Smooth muscle cell (in vitro differentiated cells): ENCODE data around the gene ATXN10. TPM values are rescaled to one million over a fixed set of nuclear protein-coding genes. Genes with fewer than 3 reads are reported as not detected.

Experiments
- DNase-seq: peaks from one replicate; lab custom pipeline; 2025; ENCODE audit not compliant: unreplicated experiment; lab: John Stamatoyannopoulos, UW
- H2AFZ ChIP-seq: fragments of 200-600 bp; sonication (generic); 2 replicates; pipeline ENCODE4 v1.6.0; 2016; ENCODE audit warnings: antibody characterized with exemption, low read depth, mild to moderate bottlenecking
- H3F3A ChIP-seq: fragments of 200-600 bp; sonication (generic); 2 replicates; pipeline ENCODE4 v1.6.0; 2017; ENCODE audit warnings: antibody characterized with exemption, low read depth
- H3K27ac ChIP-seq: fragments of 200-600 bp; sonication (generic); 2 replicates; pipeline ENCODE4 v1.5.1; 2016; ENCODE audit warnings: low read depth, mild to moderate bottlenecking
- H3K27me3 ChIP-seq: fragments of 200-600 bp; sonication (generic); 2 replicates; pipeline ENCODE4 v1.6.1; 2016; ENCODE audit warnings: low read depth, mild to moderate bottlenecking
- H3K36me3 ChIP-seq: fragments of 200-600 bp; sonication (generic); 2 replicates; pipeline ENCODE4 v1.5.1; 2016; ENCODE audit warnings: low read depth
- H3K4me1 ChIP-seq: fragments of 200-600 bp; sonication (generic); 2 replicates; pipeline ENCODE4 v1.5.1; 2016; ENCODE audit warnings: low read depth
- H3K4me2 ChIP-seq: fragments of 200-600 bp; sonication (generic); 2 replicates; pipeline ENCODE4 v1.6.0; 2016; ENCODE audit warnings: mild to moderate bottlenecking
- H3K4me3 ChIP-seq: fragments of 200-600 bp; sonication (generic); 2 replicates; pipeline ENCODE4 v1.5.1; 2016; ENCODE audit warnings: mild to moderate bottlenecking
- H3K79me2 ChIP-seq: fragments of 200-600 bp; sonication (generic); 2 replicates; pipeline ENCODE4 v1.6.0; 2016; ENCODE audit warnings: low read depth, mild to moderate bottlenecking
- H3K9ac ChIP-seq: fragments of 200-600 bp; sonication (generic); 2 replicates; pipeline ENCODE4 v1.6.0; 2016; ENCODE audit warnings: low read depth
- H3K9me3 ChIP-seq: fragments of 200-600 bp; sonication (generic); replicated peaks from 2 replicates; pipeline ENCODE4 v1.5.1; 2016; ENCODE audit warnings: low read depth
- H4K20me1 ChIP-seq: fragments of 200-600 bp; sonication (generic); 2 replicates; pipeline ENCODE4 v1.6.0; 2016; ENCODE audit warnings: low read depth
- CTCF ChIP-seq: fragments of 200-600 bp; sonication (generic); IDR thresholded peaks from 2 replicates; pipeline ENCODE4 v1.5.1; 2017; ENCODE audit warnings: borderline replicate concordance, mild to moderate bottlenecking, antibody characterized with exemption; ENCODE audit not compliant: insufficient read depth, poor library complexity, severe bottlenecking
- WGBS: methylation state at CpG from one replicate; pipeline ENCODE4 v1.1.7; 2016; ENCODE audit warnings: low lambda C conversion rate; 5-methylcytosine and 5-hydroxymethylcytosine counted together
- polyA plus RNA-seq: library from polyadenylated mRNA; unstranded; fragments of >200 nt; fragmentation: Nextera tagmentation; extraction: Ambion mirVana; gene quantifications from 2 replicates; pipeline ENCODE4 v1.2.1, GENCODE V29; 2016
- total RNA-seq: library from RNA; depleted of rRNA; stranded (reverse); fragments of >200 nt; gene quantifications from 2 replicates; pipeline ENCODE4 v1.2.3, GENCODE V29; 2014

The ATXN10 gene
- total and polyA plus RNA-seq, 2 experiments from 2014 or later = 117 to 131 TPM

GRCh38 chr22:45698094-45698493 lies 26.5 kb downstream of the ATXN10 start:
- TF ChIP-seq CTCF = no peak
- H2AFZ ChIP-seq = no peak overlapping the region
- DNase-seq = no peak
- H3F3A ChIP-seq = no peaks in the 10 kb centered on the region
- H3K79me2 ChIP-seq = peaks cover 79% of the 10 kb centered on the region
- no peaks in the 10 kb centered on the region for H3K36me3 ChIP-seq
- H3K4me2 ChIP-seq = no peak overlapping the region
- peaks cover 87% of the 10 kb centered on the region for H4K20me1 ChIP-seq
- H3K9me3 ChIP-seq = no peaks in the 10 kb centered on the region
- no peak overlapping the region for H3K4me3 ChIP-seq
- H3K27me3 ChIP-seq = no peaks in the 10 kb centered on the region
- WGBS = 96% methylated on average over 4 of the region's 4 CpGs
- H3K9ac ChIP-seq = no peak overlapping the region
- H3K27ac ChIP-seq = no peak overlapping the region
- no peaks in the 10 kb centered on the region for H3K4me1 ChIP-seq

- TF ChIP-seq CTCF = no peak
- Histone ChIP-seq H3K9me3 (no peaks in the 10 kb centered on the region), H3K27ac (no peak overlapping the region), H3K9ac (no peak overlapping the region), H3K27me3 (no peaks in the 10 kb centered on the region), H4K20me1 (peaks cover 78% of the 10 kb centered on the region), H3K4me2 (no peak overlapping the region), H3F3A (peaks cover 8% of the 10 kb centered on the region), H2AFZ (no peak overlapping the region), H3K4me1 (peaks cover 3% of the 10 kb centered on the region), H3K4me3 (no peak overlapping the region), H3K79me2 (peaks cover 78% of the 10 kb centered on the region), H3K36me3 (peaks cover 7% of the 10 kb centered on the region)
- 98% methylated on average over 3 of the region's 3 CpGs for WGBS
- DNase-seq = no peak
Measured at GRCh38 chr22:45702981-45703380, 31.3 kb downstream of the ATXN10 start.

GRCh38 chr22:45703758-45704157 lies 32.1 kb downstream of the ATXN10 start:
- Histone ChIP-seq H4K20me1 (peaks cover 76% of the 10 kb centered on the region), H3K27me3 (no peaks in the 10 kb centered on the region), H2AFZ (no peak overlapping the region), H3K9ac (no peak overlapping the region), H3K36me3 (peaks cover 7% of the 10 kb centered on the region), H3K79me2 (peaks cover 73% of the 10 kb centered on the region), H3K4me2 (no peak overlapping the region), H3K9me3 (no peaks in the 10 kb centered on the region), H3K4me1 (peaks cover 3% of the 10 kb centered on the region), H3K4me3 (no peak overlapping the region), H3K27ac (no peak overlapping the region), H3F3A (peaks cover 13% of the 10 kb centered on the region)
- DNase-seq = no peak
- 67% methylated on average over 2 of the region's 2 CpGs for WGBS
- no peak for TF ChIP-seq CTCF

GRCh38 chr22:45704648-45705047 lies 33.0 kb downstream of the ATXN10 start:
- 96% methylated on average over 2 of the region's 2 CpGs for WGBS
- H3K9me3 ChIP-seq = no peaks in the 10 kb centered on the region
- peaks cover 20% of the 10 kb centered on the region for H3F3A ChIP-seq
- peaks cover 8% of the 10 kb centered on the region for H3K4me1 ChIP-seq
- peaks cover 7% of the 10 kb centered on the region for H3K36me3 ChIP-seq
- TF ChIP-seq CTCF = no peak
- H3K4me2 ChIP-seq = no peak overlapping the region
- no peak overlapping the region for H2AFZ ChIP-seq
- no peaks in the 10 kb centered on the region for H3K27me3 ChIP-seq
- H3K9ac ChIP-seq = no peak overlapping the region
- no peak for DNase-seq
- peaks cover 75% of the 10 kb centered on the region for H4K20me1 ChIP-seq
- no peak overlapping the region for H3K4me3 ChIP-seq
- no peak overlapping the region for H3K27ac ChIP-seq
- H3K79me2 ChIP-seq = peaks cover 64% of the 10 kb centered on the region
